Measurements from ENCODE around the gene TRABD2B.

DNA sequence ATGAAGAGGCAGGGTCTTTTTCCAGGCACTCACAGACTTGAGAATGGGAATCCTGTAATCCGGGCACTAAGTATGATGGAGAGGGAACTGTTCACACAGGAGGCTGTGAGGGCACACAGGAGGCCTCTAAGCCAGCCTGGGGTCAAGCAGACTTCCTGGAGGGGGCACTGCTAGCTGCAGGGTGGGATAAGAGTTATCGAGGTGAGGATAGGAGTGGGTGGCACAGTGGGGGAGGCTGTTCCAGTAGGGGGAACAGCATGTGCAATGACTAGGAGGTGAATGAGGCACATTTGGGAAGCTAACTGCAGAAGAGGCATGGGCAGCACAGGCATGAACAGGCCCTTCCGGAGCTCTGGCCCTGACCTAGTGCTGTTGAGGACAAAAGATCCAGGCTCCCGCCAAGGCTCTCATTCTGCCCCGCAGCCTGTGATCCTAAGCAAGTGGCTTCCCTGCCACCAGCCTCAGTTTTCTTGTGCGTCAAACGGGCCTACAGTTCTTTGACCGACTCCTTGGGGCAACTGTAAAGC is 216.7 kb downstream of the TRABD2B start:
- TF ChIP-seq, protein P1, sequence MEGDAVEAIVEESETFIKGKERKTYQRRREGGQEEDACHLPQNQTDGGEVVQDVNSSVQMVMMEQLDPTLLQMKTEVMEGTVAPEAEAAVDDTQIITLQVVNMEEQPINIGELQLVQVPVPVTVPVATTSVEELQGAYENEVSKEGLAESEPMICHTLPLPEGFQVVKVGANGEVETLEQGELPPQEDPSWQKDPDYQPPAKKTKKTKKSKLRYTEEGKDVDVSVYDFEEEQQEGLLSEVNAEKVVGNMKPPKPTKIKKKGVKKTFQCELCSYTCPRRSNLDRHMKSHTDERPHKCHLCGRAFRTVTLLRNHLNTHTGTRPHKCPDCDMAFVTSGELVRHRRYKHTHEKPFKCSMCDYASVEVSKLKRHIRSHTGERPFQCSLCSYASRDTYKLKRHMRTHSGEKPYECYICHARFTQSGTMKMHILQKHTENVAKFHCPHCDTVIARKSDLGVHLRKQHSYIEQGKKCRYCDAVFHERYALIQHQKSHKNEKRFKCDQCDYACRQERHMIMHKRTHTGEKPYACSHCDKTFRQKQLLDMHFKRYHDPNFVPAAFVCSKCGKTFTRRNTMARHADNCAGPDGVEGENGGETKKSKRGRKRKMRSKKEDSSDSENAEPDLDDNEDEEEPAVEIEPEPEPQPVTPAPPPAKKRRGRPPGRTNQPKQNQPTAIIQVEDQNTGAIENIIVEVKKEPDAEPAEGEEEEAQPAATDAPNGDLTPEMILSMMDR (IDR thresholded peaks at IDR 0.05): no peak
- TF ChIP-seq POLR2A (IDR thresholded peaks at IDR 0.05): no peak

Data from lower leg skin (tissue), 3 donors.